ENCODE results near the gene MANF. TPM values are rescaled to one million over a fixed set of nuclear protein-coding genes. Genes with fewer than 3 reads are reported as not detected.
A peak's percentile ranks its signal among the peaks of the same experiment; 100 is the strongest.

Gene MANF
- polyA plus RNA-seq, 1 donor = 130 TPM

- DNase-seq = no peak
Measured at GRCh38 chr3:51388286-51389029, 3.4 kb downstream of the MANF start.

GRCh38 chr3:51389423-51390183 is 4.5 kb downstream of the MANF start:
- DNase-seq = no peak

GRCh38 chr3:51390246-51391074 is 5.4 kb downstream of the MANF start:
- no peak for DNase-seq

GRCh38 chr3:51391075-51391565 is 6.0 kb downstream of the MANF start, which contains the start of gene RBM15B:
Gene RBM15B (plus strand): TSS chr3:51391285. CDS start chr3:51391400, 115 bp downstream.
- peak; percentile 95 for DNase-seq

- DNase-seq = no peak
Measured at GRCh38 chr3:51391566-51392354, 6.7 kb downstream of the MANF start.

GRCh38 chr3:51392355-51393133 is 7.5 kb downstream of the MANF start:
- no peak for DNase-seq

- no peak for DNase-seq
Measured at GRCh38 chr3:51393134-51393495, 8.0 kb downstream of the MANF start.

- no peak for DNase-seq
Measured at GRCh38 chr3:51393564-51393963, 8.5 kb downstream of the MANF start.

- DNase-seq = no peak
Measured at GRCh38 chr3:51394541-51394940, 9.4 kb downstream of the MANF start.

- no peak for DNase-seq
Measured at GRCh38 chr3:51395493-51396213, 10.6 kb downstream of the MANF start.

- DNase-seq = no peak
Measured at GRCh38 chr3:51396401-51396800, 11.3 kb downstream of the MANF start.

- no peak for DNase-seq
Measured at GRCh38 chr3:51397392-51397791, 12.3 kb downstream of the MANF start.

- no peak for DNase-seq
Measured at GRCh38 chr3:51398595-51399310, 13.7 kb downstream of the MANF start.

- no peak for DNase-seq
Measured at GRCh38 chr3:51400166-51400565, 15.1 kb downstream of the MANF start.

GRCh38 chr3:51401735-51402134 is 16.6 kb downstream of the MANF start:
- no peak for DNase-seq

GRCh38 chr3:51403675-51404074 is 18.6 kb downstream of the MANF start:
- no peak for DNase-seq

- no peak for DNase-seq
Measured at GRCh38 chr3:51408021-51408420, 22.9 kb downstream of the MANF start.

- no peak for DNase-seq
Measured at GRCh38 chr3:51408813-51409212, 23.7 kb downstream of the MANF start.

- DNase-seq = no peak
Measured at GRCh38 chr3:51422211-51422610, 37.1 kb downstream of the MANF start.

Measured in left kidney (tissue), 2 donors.